ENCODE measurements around the gene C1QTNF5. TPM values are rescaled to one million over a fixed set of nuclear protein-coding genes. Genes with fewer than 3 reads are reported as not detected.

The C1QTNF5 gene
- total RNA-seq, 1 experiment from 2014 or later = 0.33 TPM

DNA sequence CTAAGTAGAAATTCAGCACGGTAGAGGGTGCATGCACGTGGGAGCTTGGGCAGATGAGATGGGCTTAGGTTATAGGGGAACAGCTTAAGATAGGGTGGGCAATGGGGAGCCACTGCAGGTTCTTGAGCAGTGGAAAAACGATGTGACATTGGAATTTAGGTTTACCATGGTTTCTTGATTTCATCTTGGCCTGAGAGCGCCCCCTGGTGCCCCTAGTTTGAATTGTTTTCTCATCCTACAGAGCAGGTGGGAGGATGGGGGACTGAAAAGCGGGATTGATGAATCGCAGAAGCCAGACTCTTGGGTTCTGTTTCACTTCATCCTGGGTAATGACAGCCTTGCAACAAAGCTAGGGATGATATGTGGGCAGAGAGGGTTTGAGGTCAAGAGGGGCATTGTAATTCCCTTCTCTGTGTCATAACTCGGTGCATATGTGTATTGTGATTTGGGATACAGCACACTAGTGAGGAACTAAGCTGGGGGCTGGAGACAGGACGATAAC, 17.1 kb downstream of the C1QTNF5 start:
- Mint-ChIP-seq H3K4me3 (peak overlapping the region in 1 of 2 experiments; percentile 4; a peak in 2 of 5 replicates), H3K27ac (no peak overlapping the region; a peak in 1 of 7 replicates), H3K36me3 (ENCODE audit: insufficient read depth in 1 of 3, low read depth in 3 of 3) (no peaks in the 10 kb centered on the region), H3K9me3 (no peaks in the 10 kb centered on the region; a peak in 1 of 5 replicates), H3K27me3 (ENCODE audit: low read depth) (peaks cover 2% of the 10 kb centered on the region), H3K4me1 (peaks cover 28 to 30% of the 10 kb centered on the region in 2 experiments)
- Histone ChIP-seq H3K9me3 (ENCODE audit: control insufficient read depth, low read depth, low read length) (no peaks in the 10 kb centered on the region), H3K4me2 (ENCODE audit: insufficient read depth, insufficient read length, low read length) (no peak overlapping the region), H4K5ac (ENCODE audit: insufficient read length, low read depth, low read length) (no peak overlapping the region), H2AK5ac (ENCODE audit: insufficient read length, low read length) (no peak overlapping the region), H3K79me2 (ENCODE audit: insufficient read depth, low read length) (no peaks in the 10 kb centered on the region), H3K79me1 (ENCODE audit: insufficient read depth, low read depth, low read length, poor library complexity, severe bottlenecking) (no peaks in the 10 kb centered on the region), H3K56ac (ENCODE audit: insufficient read length, low read depth, low read length) (no peak overlapping the region), H2BK120ac (ENCODE audit: low read depth, low read length, poor library complexity, severe bottlenecking) (no peak overlapping the region), H2BK15ac (ENCODE audit: low read depth, low read length) (no peak overlapping the region), H4K20me1 (ENCODE audit: control insufficient read depth, insufficient read depth, insufficient read length) (no peaks in the 10 kb centered on the region), H3K23ac (ENCODE audit: insufficient read length, low read depth, low read length) (no peak overlapping the region), H3K27me3 (ENCODE audit: insufficient read depth, low read length) (no peaks in the 10 kb centered on the region), H4K91ac (ENCODE audit: insufficient read length, low read depth, low read length) (no peak overlapping the region), H3K18ac (ENCODE audit: insufficient read length, low read depth, low read length) (no peak overlapping the region), H2BK20ac (ENCODE audit: low read depth, low read length, poor library complexity, severe bottlenecking) (no peak overlapping the region), H3K4ac (ENCODE audit: low read depth, low read length) (no peak overlapping the region), H3K4me1 (ENCODE audit: insufficient read depth, low read length) (peaks cover 11% of the 10 kb centered on the region; the same call in 1 of the 2 replicates), H2BK5ac (ENCODE audit: insufficient read length, low read length) (no peak overlapping the region), H3K27ac (ENCODE audit: insufficient read length, low read depth, low read length) (no peak overlapping the region), H3K9ac (ENCODE audit: extremely low read depth, insufficient read length, low read length) (no peak overlapping the region), H4K8ac (replicated peaks; ENCODE audit: insufficient read length, low read depth, low read length) (no peak overlapping the region), H2BK12ac (ENCODE audit: insufficient read length, low read depth, low read length) (no peak overlapping the region), H3K23me2 (ENCODE audit: insufficient read length, low read depth, low read length, poor library complexity, severe bottlenecking) (peaks cover 12% of the 10 kb centered on the region), H3T11ph (ENCODE audit: low read length) (no peak overlapping the region), H2AFZ (ENCODE audit: low read length) (no peak overlapping the region), H3K14ac (ENCODE audit: insufficient read depth, low read length) (no peak overlapping the region)
- TF ChIP-seq, protein P1, sequence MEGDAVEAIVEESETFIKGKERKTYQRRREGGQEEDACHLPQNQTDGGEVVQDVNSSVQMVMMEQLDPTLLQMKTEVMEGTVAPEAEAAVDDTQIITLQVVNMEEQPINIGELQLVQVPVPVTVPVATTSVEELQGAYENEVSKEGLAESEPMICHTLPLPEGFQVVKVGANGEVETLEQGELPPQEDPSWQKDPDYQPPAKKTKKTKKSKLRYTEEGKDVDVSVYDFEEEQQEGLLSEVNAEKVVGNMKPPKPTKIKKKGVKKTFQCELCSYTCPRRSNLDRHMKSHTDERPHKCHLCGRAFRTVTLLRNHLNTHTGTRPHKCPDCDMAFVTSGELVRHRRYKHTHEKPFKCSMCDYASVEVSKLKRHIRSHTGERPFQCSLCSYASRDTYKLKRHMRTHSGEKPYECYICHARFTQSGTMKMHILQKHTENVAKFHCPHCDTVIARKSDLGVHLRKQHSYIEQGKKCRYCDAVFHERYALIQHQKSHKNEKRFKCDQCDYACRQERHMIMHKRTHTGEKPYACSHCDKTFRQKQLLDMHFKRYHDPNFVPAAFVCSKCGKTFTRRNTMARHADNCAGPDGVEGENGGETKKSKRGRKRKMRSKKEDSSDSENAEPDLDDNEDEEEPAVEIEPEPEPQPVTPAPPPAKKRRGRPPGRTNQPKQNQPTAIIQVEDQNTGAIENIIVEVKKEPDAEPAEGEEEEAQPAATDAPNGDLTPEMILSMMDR (conservative IDR thresholded peaks at IDR 0.05) = peak; percentile 88
- peak; percentile 82 for DNase-seq
- WGBS (ENCODE audit: extremely low coverage, insufficient read length, low lambda C conversion rate) = no CpG with 5 or more reads among the region's 8 CpGs

Measured in H9 (cell line).